HG03097 (cell line): ENCODE data around the gene ERG.

Source experiments
- ATAC-seq: cut with Tn5 transposase; IDR thresholded peaks from one replicate; pipeline ENCODE4 v1.9.1; 2021; ENCODE audit not compliant: unreplicated experiment, low FRiP score

Gene ERG

GRCh38 chr21:38475519-38475918, 22.8 kb downstream of the ERG start:
- no peak for ATAC-seq

- no peak for ATAC-seq
These were observed 23.5 kb downstream of the ERG start for GRCh38 chr21:38474796-38475195.

GRCh38 chr21:38474124-38474523, 24.2 kb downstream of the ERG start:
- no peak for ATAC-seq

GRCh38 chr21:38472412-38473108, 25.7 kb downstream of the ERG start:
- ATAC-seq: no peak

GRCh38 chr21:38471766-38472165, 26.5 kb downstream of the ERG start:
- ATAC-seq: no peak

- ATAC-seq: no peak
These were observed 27.5 kb downstream of the ERG start for GRCh38 chr21:38470755-38471154.

- ATAC-seq: no peak
These were observed 28.6 kb downstream of the ERG start for GRCh38 chr21:38469642-38470041.

- ATAC-seq: no peak
These were observed 29.3 kb downstream of the ERG start for GRCh38 chr21:38468989-38469388.

- no peak for ATAC-seq
These were observed 30.4 kb downstream of the ERG start for GRCh38 chr21:38467911-38468310.

- no peak for ATAC-seq
These were observed 30.9 kb downstream of the ERG start for GRCh38 chr21:38467374-38467773.

- ATAC-seq: no peak
These were observed 38.0 kb downstream of the ERG start for GRCh38 chr21:38460171-38460742.

GRCh38 chr21:38459490-38459889, 38.8 kb downstream of the ERG start:
- ATAC-seq: no peak

- no peak for ATAC-seq
These were observed 42.9 kb downstream of the ERG start for GRCh38 chr21:38455403-38455802.

- no peak for ATAC-seq
These were observed 43.6 kb downstream of the ERG start for GRCh38 chr21:38454702-38455101.

GRCh38 chr21:38454161-38454560, 44.1 kb downstream of the ERG start:
- no peak for ATAC-seq

GRCh38 chr21:38448671-38449385, 49.4 kb downstream of the ERG start:
- no peak for ATAC-seq

GRCh38 chr21:38447611-38448010, 50.7 kb downstream of the ERG start:
- no peak for ATAC-seq

GRCh38 chr21:38444691-38445090, 53.6 kb downstream of the ERG start:
- ATAC-seq: no peak

- ATAC-seq: no peak
These were observed 55.2 kb downstream of the ERG start for GRCh38 chr21:38443110-38443509.

- no peak for ATAC-seq
These were observed 57.1 kb downstream of the ERG start for GRCh38 chr21:38441153-38441552.

GRCh38 chr21:38440746-38441145, 57.5 kb downstream of the ERG start:
- no peak for ATAC-seq

- ATAC-seq: no peak
These were observed 58.3 kb downstream of the ERG start for GRCh38 chr21:38439957-38440356.
